Measurements from ENCODE around the gene CRY2.

The CRY2 gene

GRCh38 chr11:45803971-45804760 is 43.1 kb upstream of the CRY2 start:
- peaks cover 26% of the 10 kb centered on the region for H3K79me2 ChIP-seq (ENCODE audit: control insufficient read depth, low read length)
- H3K36me3 ChIP-seq (ENCODE audit: control insufficient read depth, low read length): no peaks in the 10 kb centered on the region; the same call in 1 of the 2 replicates
- H3F3A ChIP-seq (ENCODE audit: control insufficient read depth, insufficient read depth): no peaks in the 10 kb centered on the region
- no peaks in the 10 kb centered on the region for H3K9me3 ChIP-seq (ENCODE audit: control insufficient read depth, insufficient read depth, low read length)
- H3K4me1 ChIP-seq (ENCODE audit: control insufficient read depth, low read length): peaks cover 33% of the 10 kb centered on the region
- peak overlapping the region; percentile 98 for H3K4me2 ChIP-seq (ENCODE audit: low read length)
- TF ChIP-seq EZH2phosphoT487 (IDR thresholded peaks at IDR 0.05; ENCODE audit: borderline replicate concordance, low read length): no peak
- no peak for TF ChIP-seq CTCF (IDR thresholded peaks at IDR 0.05; ENCODE audit: low read depth, low read length, poor library complexity, severe bottlenecking)
- H3K9me2 ChIP-seq (replicated peaks; ENCODE audit: control insufficient read depth, low read length): no peaks in the 10 kb centered on the region
- peaks cover 2% of the 10 kb centered on the region; the same call in 1 of the 2 replicates for H3K27me3 ChIP-seq (ENCODE audit: control insufficient read depth, low read length)
- peak overlapping the region; percentile 91 for H3K4me3 ChIP-seq (ENCODE audit: low read length)
- peaks cover 5% of the 10 kb centered on the region; the same call in 1 of the 2 replicates for H4K20me1 ChIP-seq (ENCODE audit: control insufficient read depth, insufficient read depth, low read depth, low read length)
- H3K27ac ChIP-seq (ENCODE audit: low read depth, low read length): no peak overlapping the region

GRCh38 chr11:45804761-45805304 is 42.4 kb upstream of the CRY2 start, which contains the start of gene SLC35C1:
Gene SLC35C1, plus strand, starts transcription at chr11:45805149. Its CDS starts 653 bp downstream, at chr11:45805802.
- Histone ChIP-seq H3K4me2 (ENCODE audit: low read length) (peak within 1 kb of the TSS; percentile 98), H3K79me2 (ENCODE audit: control insufficient read depth, low read length) (peaks cover 26% of the 10 kb centered on the region), H3K36me3 (ENCODE audit: control insufficient read depth, low read length) (no peaks in the 10 kb centered on the region; the same call in 1 of the 2 replicates), H3K9me3 (ENCODE audit: control insufficient read depth, insufficient read depth, low read length) (no peaks in the 10 kb centered on the region), H3F3A (ENCODE audit: control insufficient read depth, insufficient read depth) (no peaks in the 10 kb centered on the region), H3K27ac (ENCODE audit: low read depth, low read length) (no peak within 1 kb of the TSS), H4K20me1 (ENCODE audit: control insufficient read depth, insufficient read depth, low read depth, low read length) (peaks cover 5% of the 10 kb centered on the region; the same call in 1 of the 2 replicates), H3K27me3 (ENCODE audit: control insufficient read depth, low read length) (peaks cover 2% of the 10 kb centered on the region; the same call in 1 of the 2 replicates), H3K4me1 (ENCODE audit: control insufficient read depth, low read length) (peaks cover 33% of the 10 kb centered on the region), H3K4me3 (ENCODE audit: low read length) (peak within 1 kb of the TSS; percentile 91), H3K9me2 (replicated peaks; ENCODE audit: control insufficient read depth, low read length) (no peaks in the 10 kb centered on the region)
- TF ChIP-seq CTCF (IDR thresholded peaks at IDR 0.05; ENCODE audit: low read depth, low read length, poor library complexity, severe bottlenecking) (peak; percentile 22), EZH2phosphoT487 (IDR thresholded peaks at IDR 0.05; ENCODE audit: borderline replicate concordance, low read length) (no peak)

GRCh38 chr11:45805305-45806071 is 41.8 kb upstream of the CRY2 start:
- Histone ChIP-seq H3F3A (ENCODE audit: control insufficient read depth, insufficient read depth) (no peaks in the 10 kb centered on the region), H3K36me3 (ENCODE audit: control insufficient read depth, low read length) (no peaks in the 10 kb centered on the region; the same call in 1 of the 2 replicates), H3K4me2 (ENCODE audit: low read length) (peak overlapping the region; percentile 98), H4K20me1 (ENCODE audit: control insufficient read depth, insufficient read depth, low read depth, low read length) (peaks cover 5% of the 10 kb centered on the region; the same call in 1 of the 2 replicates), H3K27ac (ENCODE audit: low read depth, low read length) (no peak overlapping the region), H3K9me2 (replicated peaks; ENCODE audit: control insufficient read depth, low read length) (no peaks in the 10 kb centered on the region), H3K4me1 (ENCODE audit: control insufficient read depth, low read length) (peaks cover 33% of the 10 kb centered on the region), H3K4me3 (ENCODE audit: low read length) (peak overlapping the region; percentile 91), H3K79me2 (ENCODE audit: control insufficient read depth, low read length) (peaks cover 26% of the 10 kb centered on the region), H3K9me3 (ENCODE audit: control insufficient read depth, insufficient read depth, low read length) (no peaks in the 10 kb centered on the region), H3K27me3 (ENCODE audit: control insufficient read depth, low read length) (peaks cover 2% of the 10 kb centered on the region; the same call in 1 of the 2 replicates)
- TF ChIP-seq EZH2phosphoT487 (IDR thresholded peaks at IDR 0.05; ENCODE audit: borderline replicate concordance, low read length): no peak
- no peak for TF ChIP-seq CTCF (IDR thresholded peaks at IDR 0.05; ENCODE audit: low read depth, low read length, poor library complexity, severe bottlenecking)
